Activated T-cell treated with anti-CD3 and anti-CD28 coated beads, Interleukin-2, amount 50 U/mL, for 24 hours (primary cell): ENCODE measurements around the gene NECAB3.

Experiments used
- DNase-seq: peaks from one replicate; pipeline ENCODE4 v3.0.0-alpha.2; 2020
- H3K27ac Mint-ChIP-seq: 2 replicates; pipeline ENCODE4 v1.8.0; 2020; ENCODE audit warnings: mild to moderate bottlenecking, mixed read lengths
- H3K27me3 Mint-ChIP-seq: 2 replicates; pipeline ENCODE4 v1.8.0; 2020; ENCODE audit warnings: mixed read lengths
- H3K36me3 Mint-ChIP-seq: 2 replicates; pipeline ENCODE4 v1.8.0; 2020; ENCODE audit warnings: low read depth, mixed read lengths
- H3K4me1 Mint-ChIP-seq: 2 replicates; pipeline ENCODE4 v1.8.0; 2020; ENCODE audit warnings: low read depth, mixed read lengths
- H3K4me3 Mint-ChIP-seq: 2 replicates; pipeline ENCODE4 v1.8.0; 2020; ENCODE audit warnings: mild to moderate bottlenecking, moderate library complexity, mixed read lengths
- H3K9me3 Mint-ChIP-seq: 2 replicates; pipeline ENCODE4 v1.8.0; 2020; ENCODE audit warnings: mixed read lengths

Gene NECAB3

GRCh38 chr20:33687993-33688937 is 14.0 kb upstream of the NECAB3 start:
- no peak for DNase-seq

GRCh38 chr20:33687370-33687915 is 13.2 kb upstream of the NECAB3 start:
- no peak for DNase-seq
- H3K4me1 Mint-ChIP-seq = peaks cover 66% of the 10 kb centered on the region
- H3K9me3 Mint-ChIP-seq = no peaks in the 10 kb centered on the region

More at GRCh38 chr20:33687993-33688937, 14.0 kb upstream of the NECAB3 start:
- peak overlapping the region; percentile 40 for H3K27ac Mint-ChIP-seq
- H3K4me3 Mint-ChIP-seq = no peak overlapping the region
- H3K27me3 Mint-ChIP-seq = no peaks in the 10 kb centered on the region
- H3K9me3 Mint-ChIP-seq = no peaks in the 10 kb centered on the region
- H3K36me3 Mint-ChIP-seq = peaks cover 21% of the 10 kb centered on the region
- peaks cover 60% of the 10 kb centered on the region for H3K4me1 Mint-ChIP-seq

GRCh38 chr20:33686984-33687366 is 12.7 kb upstream of the NECAB3 start:
- peaks cover 34% of the 10 kb centered on the region for H3K36me3 Mint-ChIP-seq
- H3K27ac Mint-ChIP-seq = peak overlapping the region; percentile 83
- peak overlapping the region; percentile 59 for H3K4me3 Mint-ChIP-seq
- H3K4me1 Mint-ChIP-seq = peaks cover 71% of the 10 kb centered on the region
- no peaks in the 10 kb centered on the region for H3K9me3 Mint-ChIP-seq
- no peaks in the 10 kb centered on the region for H3K27me3 Mint-ChIP-seq
- DNase-seq = peak; percentile 32

More at GRCh38 chr20:33687370-33687915, 13.2 kb upstream of the NECAB3 start:
- H3K27me3 Mint-ChIP-seq = no peaks in the 10 kb centered on the region
- peak overlapping the region; percentile 44 for H3K27ac Mint-ChIP-seq
- H3K36me3 Mint-ChIP-seq = peaks cover 29% of the 10 kb centered on the region
- no peak overlapping the region for H3K4me3 Mint-ChIP-seq

- peak within 1 kb of the TSS; percentile 95 for H3K27ac Mint-ChIP-seq
- peak; percentile 98 for DNase-seq
- H3K27me3 Mint-ChIP-seq = no peaks in the 10 kb centered on the region
- peaks cover 39% of the 10 kb centered on the region for H3K36me3 Mint-ChIP-seq
- H3K4me3 Mint-ChIP-seq = peak within 1 kb of the TSS; percentile 92
- H3K4me1 Mint-ChIP-seq = peaks cover 76% of the 10 kb centered on the region
- H3K9me3 Mint-ChIP-seq = no peaks in the 10 kb centered on the region
Measured at GRCh38 chr20:33686100-33686983, 12.1 kb upstream of the NECAB3 start, which contains the start of gene E2F1. Gene E2F1 (minus strand): TSS chr20:33686385. CDS start chr20:33686264, 121 bp downstream.

- Mint-ChIP-seq H3K4me1 (peaks cover 79% of the 10 kb centered on the region), H3K36me3 (peaks cover 46% of the 10 kb centered on the region), H3K4me3 (peak overlapping the region; percentile 92), H3K27ac (peak overlapping the region; percentile 95), H3K27me3 (no peaks in the 10 kb centered on the region), H3K9me3 (no peaks in the 10 kb centered on the region)
- DNase-seq = peak; percentile 82
Measured at GRCh38 chr20:33685328-33686099, 11.3 kb upstream of the NECAB3 start.

GRCh38 chr20:33684533-33685327 is 10.5 kb upstream of the NECAB3 start:
- Mint-ChIP-seq H3K4me1 (peaks cover 81% of the 10 kb centered on the region), H3K27ac (peak overlapping the region; percentile 95), H3K9me3 (no peaks in the 10 kb centered on the region), H3K27me3 (no peaks in the 10 kb centered on the region), H3K4me3 (peak overlapping the region; percentile 92), H3K36me3 (peaks cover 54% of the 10 kb centered on the region)
- peak; percentile 30 for DNase-seq

GRCh38 chr20:33681728-33682353 is 7.6 kb upstream of the NECAB3 start:
- peak overlapping the region; percentile 84 for H3K27ac Mint-ChIP-seq
- H3K9me3 Mint-ChIP-seq = no peaks in the 10 kb centered on the region
- peaks cover 82% of the 10 kb centered on the region for H3K36me3 Mint-ChIP-seq
- H3K27me3 Mint-ChIP-seq = no peaks in the 10 kb centered on the region
- peaks cover 72% of the 10 kb centered on the region for H3K4me1 Mint-ChIP-seq
- DNase-seq = no peak
- peak overlapping the region; percentile 41 for H3K4me3 Mint-ChIP-seq

GRCh38 chr20:33681288-33681687 is 7.1 kb upstream of the NECAB3 start:
- no peaks in the 10 kb centered on the region for H3K27me3 Mint-ChIP-seq
- peaks cover 87% of the 10 kb centered on the region for H3K36me3 Mint-ChIP-seq
- no peak for DNase-seq
- H3K9me3 Mint-ChIP-seq = no peaks in the 10 kb centered on the region
- no peak overlapping the region for H3K4me3 Mint-ChIP-seq
- peak overlapping the region; percentile 84 for H3K27ac Mint-ChIP-seq
- H3K4me1 Mint-ChIP-seq = peaks cover 68% of the 10 kb centered on the region

GRCh38 chr20:33680686-33681085 is 6.5 kb upstream of the NECAB3 start:
- H3K4me1 Mint-ChIP-seq = peaks cover 68% of the 10 kb centered on the region
- no peak for DNase-seq
- no peaks in the 10 kb centered on the region for H3K9me3 Mint-ChIP-seq
- H3K36me3 Mint-ChIP-seq = peaks cover 93% of the 10 kb centered on the region
- peak overlapping the region; percentile 76 for H3K27ac Mint-ChIP-seq
- H3K27me3 Mint-ChIP-seq = no peaks in the 10 kb centered on the region
- no peak overlapping the region for H3K4me3 Mint-ChIP-seq

- H3K4me3 Mint-ChIP-seq = peak overlapping the region; percentile 4
- H3K36me3 Mint-ChIP-seq = peaks cover 94% of the 10 kb centered on the region
- H3K27ac Mint-ChIP-seq = peak overlapping the region; percentile 89
- H3K9me3 Mint-ChIP-seq = no peaks in the 10 kb centered on the region
- peak; percentile 57 for DNase-seq
- no peaks in the 10 kb centered on the region for H3K27me3 Mint-ChIP-seq
- peaks cover 68% of the 10 kb centered on the region for H3K4me1 Mint-ChIP-seq
Measured at GRCh38 chr20:33679758-33680485, 5.7 kb upstream of the NECAB3 start.

GRCh38 chr20:33677991-33678702 is 3.9 kb upstream of the NECAB3 start:
- Mint-ChIP-seq H3K27ac (no peak overlapping the region), H3K9me3 (no peaks in the 10 kb centered on the region), H3K36me3 (peaks cover 80% of the 10 kb centered on the region), H3K4me3 (no peak overlapping the region), H3K27me3 (no peaks in the 10 kb centered on the region), H3K4me1 (peaks cover 68% of the 10 kb centered on the region)
- no peak for DNase-seq
